GM18520 (cell line): Measurements from ENCODE around the gene SLC5A10.
"Not testable (repeated sequence)": the region's sequence is repeated elsewhere in the genome, so short reads cannot be mapped to it uniquely, and the experiment has no call there.

Experiments
- ATAC-seq: cut with Tn5 transposase; IDR thresholded peaks from one replicate; pipeline ENCODE4 v1.9.1; 2021; ENCODE audit not compliant: unreplicated experiment

The SLC5A10 gene

DNA sequence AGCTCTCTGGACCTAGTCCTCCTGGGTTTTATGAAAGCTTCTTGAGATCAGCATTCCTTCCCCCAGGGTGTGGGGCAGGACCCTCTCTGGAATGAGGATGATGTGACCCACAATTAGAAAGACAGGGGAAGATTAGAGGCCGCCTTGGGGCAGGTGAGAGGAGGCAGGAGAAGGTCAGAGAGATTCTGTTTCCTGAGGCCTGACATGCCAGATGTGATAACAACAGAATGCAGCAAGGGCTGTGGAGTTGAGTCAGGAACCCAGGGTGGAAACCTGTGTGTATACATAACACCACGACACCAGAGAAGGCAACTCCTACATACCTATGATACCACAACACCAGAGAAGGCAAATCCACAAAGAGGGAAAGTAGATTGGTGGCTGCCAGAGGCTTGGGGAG is 5.4 kb upstream of the SLC5A10 start:
- no peak for ATAC-seq

- ATAC-seq = no peak
Observed at GRCh38 chr17:18947866-18948265, 4.1 kb upstream of the SLC5A10 start.

DNA sequence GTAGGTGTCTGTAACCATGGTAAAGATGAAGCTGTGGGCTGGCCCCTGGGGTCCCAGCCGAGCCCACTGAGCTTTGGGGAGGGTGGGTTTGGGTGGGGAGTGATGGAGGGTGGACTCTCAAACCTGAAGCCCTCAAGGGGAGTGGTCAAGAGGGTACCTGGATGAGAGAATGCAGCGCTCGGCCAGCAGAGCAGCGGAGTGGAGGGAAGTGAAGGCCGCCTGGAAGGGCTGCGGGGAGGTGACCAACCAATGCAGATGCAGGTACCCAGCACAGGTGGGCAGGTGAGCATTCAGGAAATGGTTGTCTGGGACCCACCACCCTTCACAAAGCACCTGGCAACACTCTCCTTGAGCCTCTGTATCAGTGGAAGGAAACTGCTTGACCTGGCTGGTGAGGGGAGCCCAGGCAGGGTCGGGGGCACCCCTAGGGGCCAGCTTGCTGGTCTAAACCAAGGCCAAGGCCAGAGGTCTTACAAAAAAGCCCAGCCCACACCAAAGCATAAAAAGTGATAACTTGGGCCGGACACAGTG is 3.4 kb upstream of the SLC5A10 start:
- ATAC-seq = no peak

DNA sequence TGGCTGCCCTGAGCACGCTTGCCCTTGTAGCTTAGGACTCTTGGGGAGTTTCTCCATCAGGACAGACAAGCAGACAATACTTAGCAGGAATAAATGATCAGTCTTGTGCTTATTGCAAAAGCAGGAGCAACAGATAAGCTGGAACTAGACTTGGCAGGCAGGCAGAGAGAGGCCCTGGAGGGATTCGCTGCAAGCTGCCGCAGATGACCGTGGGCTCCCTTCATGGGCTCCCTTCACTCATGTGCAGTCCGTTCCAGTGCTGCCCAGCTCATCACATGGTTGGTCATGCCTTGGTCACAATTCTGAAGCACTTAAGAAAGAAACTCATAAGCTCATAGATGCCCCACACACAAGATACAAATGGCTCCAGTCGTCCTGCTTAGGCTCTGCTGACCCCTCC is 2.4 kb upstream of the SLC5A10 start:
- no peak for ATAC-seq

DNA sequence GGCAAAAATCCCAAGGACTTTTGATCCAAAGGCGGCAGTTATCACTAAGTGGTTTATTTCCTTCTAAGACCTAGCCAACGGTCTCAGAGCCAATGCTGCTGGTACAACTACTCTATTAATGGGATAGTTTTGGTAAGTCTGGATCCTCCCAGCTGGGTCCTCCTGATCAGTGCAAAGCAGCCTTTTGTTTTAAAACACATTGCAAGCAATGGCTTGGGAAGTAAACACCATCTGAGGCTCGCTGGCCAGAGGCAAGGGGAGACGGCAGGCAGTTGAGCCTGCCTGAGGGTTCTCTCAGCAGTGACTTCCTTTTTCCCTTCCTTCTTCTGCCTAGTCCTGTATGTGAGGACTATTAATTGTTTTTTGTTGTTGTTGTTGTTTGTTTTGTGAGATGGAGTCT is 1.6 kb upstream of the SLC5A10 start:
- no peak for ATAC-seq

DNA sequence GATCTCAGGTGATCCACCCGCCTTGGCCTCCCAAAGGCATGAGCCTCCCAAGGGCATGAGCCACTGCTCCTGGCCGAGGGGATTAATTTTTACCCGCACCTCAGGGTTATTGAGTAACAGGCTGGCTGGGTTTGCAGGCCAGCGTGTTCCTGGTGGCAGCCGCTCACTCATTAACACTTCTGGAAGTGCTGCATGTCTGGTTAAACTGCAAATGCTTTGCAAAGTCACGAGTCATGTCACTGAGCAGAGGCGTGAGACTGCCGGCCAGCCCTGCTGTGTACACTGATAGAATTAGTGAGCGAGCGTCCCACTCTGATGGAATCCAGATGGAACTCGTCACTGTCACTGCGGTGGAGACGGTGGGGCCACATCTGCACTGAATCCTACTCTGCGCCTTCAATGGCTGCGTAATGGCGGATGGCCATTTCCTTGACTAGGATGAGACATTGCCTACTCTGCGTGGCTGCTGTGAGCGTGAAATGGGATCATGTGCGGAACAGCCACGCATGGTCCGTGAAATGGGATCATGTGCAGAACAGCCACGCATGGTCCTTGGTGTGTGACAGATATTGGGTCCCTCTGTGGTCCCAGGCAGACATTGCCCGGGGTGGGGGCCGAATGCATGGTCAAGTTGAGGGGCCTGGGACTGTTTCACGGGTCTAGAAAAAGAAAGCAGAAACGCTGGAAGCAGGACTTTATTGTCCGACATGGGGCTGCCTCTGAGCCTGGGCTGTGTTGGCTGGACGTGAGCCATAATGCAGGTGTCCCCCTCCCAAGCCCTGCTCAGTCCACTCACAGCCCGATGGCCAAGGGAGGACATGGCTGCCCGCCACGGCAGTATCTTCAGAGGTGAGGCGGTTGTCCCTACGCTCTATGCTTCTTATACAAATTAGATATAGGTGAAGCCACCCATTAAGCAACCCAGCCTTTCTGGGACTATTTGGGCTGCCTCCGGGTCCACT is 740 bp upstream of the SLC5A10 start:
- no peak for ATAC-seq

- no peak for ATAC-seq
Observed at GRCh38 chr17:18953231-18953728, 1.3 kb downstream of the SLC5A10 start.

- no peak for ATAC-seq
Observed at GRCh38 chr17:18954321-18954720, 2.4 kb downstream of the SLC5A10 start.

DNA sequence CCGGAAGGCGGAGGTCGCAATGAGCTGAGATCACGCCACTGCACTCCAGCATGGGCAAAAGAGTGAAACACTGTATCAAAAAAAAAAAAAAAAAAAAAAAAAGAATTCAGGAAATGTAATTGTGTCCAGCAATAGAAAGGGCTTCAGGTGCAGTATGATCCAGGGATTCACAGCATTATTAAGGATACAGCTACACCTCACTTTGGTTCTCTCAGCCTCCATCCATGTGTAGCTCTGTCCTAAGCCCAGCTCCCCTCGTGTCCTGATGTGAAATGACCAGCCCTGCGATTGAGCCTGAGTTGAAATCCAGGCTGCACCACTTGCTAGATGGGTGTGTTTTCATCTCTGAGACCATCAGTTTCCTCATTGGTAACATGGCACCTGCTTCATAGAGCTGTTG is 3.0 kb downstream of the SLC5A10 start:
- no peak for ATAC-seq

GRCh38 chr17:18956021-18956420 is 4.1 kb downstream of the SLC5A10 start:
- not testable (repeated sequence) for ATAC-seq

DNA sequence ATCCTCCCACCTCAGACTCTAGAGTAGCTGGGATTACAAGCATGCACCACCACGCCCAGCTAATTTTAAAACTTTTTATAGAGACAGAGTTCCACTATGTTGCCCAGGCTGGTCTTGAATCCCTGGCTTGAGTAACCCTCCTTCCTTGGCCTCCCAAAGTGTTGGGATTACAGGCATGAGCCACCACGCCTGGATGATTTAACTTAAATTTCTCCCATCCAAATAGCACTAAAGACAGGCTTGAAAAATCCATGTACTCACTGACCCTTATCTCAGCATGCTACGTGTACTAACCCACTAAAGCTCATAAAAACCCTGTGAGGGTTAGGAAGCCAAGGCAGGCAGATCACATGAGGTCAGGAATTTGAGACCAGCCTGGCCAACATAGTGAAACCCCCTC is 4.6 kb downstream of the SLC5A10 start:
- no peak for ATAC-seq

DNA sequence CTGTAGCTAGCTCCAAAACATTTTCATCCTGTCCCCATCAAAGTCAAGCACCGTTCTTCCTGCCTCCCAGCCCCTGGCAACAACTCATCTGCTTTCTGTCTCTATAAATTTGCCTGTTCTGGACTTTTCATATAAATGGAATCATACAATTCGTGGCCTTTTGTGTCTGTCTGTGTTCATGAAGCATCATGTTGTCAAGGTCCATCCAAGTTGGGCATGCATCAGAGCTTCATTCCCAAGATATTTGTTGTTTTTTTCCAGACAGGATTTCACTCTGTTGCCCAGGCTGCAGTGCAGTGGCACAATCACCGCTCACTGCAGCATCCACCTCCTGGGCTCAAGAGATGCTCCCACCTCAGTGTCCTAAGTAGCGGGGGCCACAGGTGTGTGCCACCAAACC is 5.9 kb downstream of the SLC5A10 start:
- no peak for ATAC-seq

DNA sequence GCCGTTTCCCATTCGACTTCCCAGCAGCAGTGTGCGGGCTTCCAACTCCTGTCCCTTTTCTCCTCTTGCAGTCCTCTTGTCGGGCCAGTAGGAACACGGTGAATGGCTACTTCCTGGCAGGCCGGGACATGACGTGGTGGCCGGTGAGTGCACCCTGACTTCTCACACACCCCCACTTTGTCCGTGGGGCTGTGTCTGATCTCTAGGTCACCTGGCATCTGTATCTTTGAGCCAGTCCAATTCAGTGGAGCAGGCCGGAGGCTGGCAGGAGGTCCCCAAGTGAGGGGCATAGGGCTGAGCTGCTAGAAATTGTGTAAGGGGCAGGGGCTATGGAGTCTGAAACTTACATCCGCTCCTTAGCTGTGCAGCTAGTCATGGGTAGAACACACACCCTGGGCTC is 6.6 kb downstream of the SLC5A10 start:
- no peak for ATAC-seq

- no peak for ATAC-seq
Observed at GRCh38 chr17:18959071-18959844, 7.3 kb downstream of the SLC5A10 start.

GRCh38 chr17:18959845-18960240 is 7.9 kb downstream of the SLC5A10 start:
- no peak for ATAC-seq

GRCh38 chr17:18960241-18960665 is 8.3 kb downstream of the SLC5A10 start:
- ATAC-seq = no peak

GRCh38 chr17:18960803-18961511 is 9.0 kb downstream of the SLC5A10 start:
- peak; percentile 58 for ATAC-seq

DNA sequence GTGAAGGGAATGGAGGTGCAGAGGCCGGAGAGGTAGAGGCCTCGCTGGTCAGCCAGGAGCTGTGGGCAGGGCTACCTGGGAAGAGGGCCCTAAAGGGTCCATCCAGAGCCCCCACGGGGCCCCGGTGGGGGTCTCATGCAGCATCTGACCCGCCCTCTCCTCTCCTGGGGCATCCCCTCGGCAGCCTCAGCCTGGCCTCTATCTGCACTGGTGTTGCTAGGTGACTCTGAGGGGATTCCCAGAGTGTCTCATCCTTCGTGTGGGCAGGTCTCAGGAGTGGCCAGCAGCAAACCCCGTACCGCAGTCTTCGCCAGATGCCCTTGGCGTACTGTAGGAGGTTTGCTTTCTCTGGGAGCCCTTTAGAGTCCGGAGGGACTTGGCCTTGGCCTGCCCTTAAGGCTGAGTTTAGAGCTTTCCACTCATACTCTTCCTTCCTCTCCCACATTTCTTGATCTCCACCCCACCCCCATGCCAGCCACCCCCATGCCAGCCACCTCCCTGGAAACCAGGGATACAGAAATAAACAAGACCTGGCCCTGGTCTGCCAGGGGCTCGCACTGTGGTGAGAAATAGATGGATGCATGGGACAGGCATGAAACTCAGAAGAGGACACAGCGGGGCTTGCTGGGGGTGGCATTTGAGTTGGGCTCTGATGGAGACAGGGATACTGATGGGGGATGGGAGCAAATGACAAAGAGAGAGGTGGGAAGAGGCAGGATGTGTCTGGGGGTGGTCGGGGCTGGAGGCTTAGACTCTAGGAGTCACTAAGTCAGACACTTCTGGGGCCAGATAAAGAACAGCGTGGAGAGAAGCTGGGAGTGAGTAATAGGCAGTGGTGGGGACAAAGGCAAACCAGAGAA is 9.9 kb downstream of the SLC5A10 start:
- ATAC-seq = no peak

DNA sequence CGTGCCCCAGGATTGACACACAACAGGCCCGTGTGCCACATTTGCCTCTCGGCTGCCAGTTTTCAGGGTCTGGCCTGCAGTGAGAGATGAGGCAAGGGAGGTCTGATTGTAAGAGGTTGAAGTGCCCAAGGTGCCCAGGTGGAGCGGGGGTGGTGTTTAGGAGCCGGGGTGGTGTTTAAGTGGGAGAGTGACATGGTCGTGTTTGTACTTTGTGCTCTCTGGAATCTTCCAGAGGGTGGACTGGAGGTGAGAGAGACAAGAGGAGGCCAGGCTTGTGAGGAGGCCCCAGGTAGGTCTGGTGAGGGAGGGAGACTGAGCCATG is 10.5 kb downstream of the SLC5A10 start:
- ATAC-seq = no peak
